Upper lobe of right lung (tissue), 1 donor: Measurements from ENCODE around the gene RAB6A. TPM values are rescaled to one million over a fixed set of nuclear protein-coding genes. Genes with fewer than 3 reads are reported as not detected.

Experiments
- ATAC-seq: fragments of 200-7000 bp; cut with Tn5 transposase; one replicate; pipeline ENCODE4 v1.9.1; 2020; ENCODE audit warnings: mild to moderate bottlenecking, moderate library complexity
- DNase-seq: peaks from one replicate; pipeline ENCODE4 v3.0.0-alpha.2; 2020
- H3K27ac ChIP-seq: fragments of 200-600 bp; one replicate; pipeline ENCODE4 v1.8.0; 2022
- H3K27me3 ChIP-seq: fragments of 200-600 bp; one replicate; pipeline ENCODE4 v1.8.0; 2022; ENCODE audit warnings: mild to moderate bottlenecking
- H3K36me3 ChIP-seq: fragments of 200-600 bp; one replicate; pipeline ENCODE4 v1.8.0; 2022
- H3K4me1 ChIP-seq: fragments of 200-600 bp; one replicate; pipeline ENCODE4 v1.8.0; 2022
- H3K4me3 ChIP-seq: fragments of 200-600 bp; one replicate; pipeline ENCODE4 v1.8.0; 2022; ENCODE audit warnings: mild to moderate bottlenecking
- H3K9me3 ChIP-seq: fragments of 200-600 bp; one replicate; pipeline ENCODE4 v1.8.0; 2022
- intact Hi-C: fragments of 100-400 bp; cut with DNase I; formaldehyde crosslinking; loops from one replicate; pipeline ENCODE4 v1.11.0; 2022
- total RNA-seq: library from RNA; stranded (reverse); fragmentation: NEBNext Ultra II Directional; extraction: Animal tissue kit (Norgen Biotek cat#: 25700); gene quantifications from one replicate; pipeline ENCODE4 v1.2.1, GENCODE V29; 2021
- TF ChIP-seq, protein P1 (sequence below): fragments of 200-600 bp; IDR thresholded peaks from one replicate; pipeline ENCODE4 v1.8.0; 2022; ENCODE audit warnings: antibody characterized with exemption
- donor health status: DM: no; HTN: yes; CAD: no; lungs with severe emphysema.

The RAB6A gene
- total RNA-seq, 1 donor from 2014 or later = 137 TPM

DNA sequence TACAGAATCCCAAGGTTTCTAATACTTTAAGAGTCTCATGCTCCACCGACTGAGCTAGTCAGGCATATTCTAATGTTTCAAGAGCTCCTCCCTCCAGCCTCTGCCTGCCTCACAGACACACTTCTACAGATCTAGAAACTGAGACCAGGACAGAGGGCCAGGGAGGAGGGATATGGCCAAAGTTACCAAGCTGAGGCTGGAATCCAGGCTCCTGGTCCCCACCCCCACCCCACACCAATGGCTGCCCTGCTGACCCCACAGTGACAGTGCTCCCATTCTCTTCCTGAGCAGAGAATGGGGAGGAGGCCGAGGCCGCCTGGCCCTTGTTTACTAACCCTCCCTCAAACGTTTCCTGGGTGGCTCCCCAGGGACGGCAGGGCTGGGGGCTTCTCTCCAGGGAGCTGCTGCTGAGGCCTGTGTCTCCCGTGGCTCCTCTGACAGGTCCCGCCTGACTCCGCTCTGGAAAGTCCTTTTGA lies 112.3 kb downstream of the RAB6A start:
- intact Hi-C loops = no loop called here
- Histone ChIP-seq H3K36me3 (no peaks in the 10 kb centered on the region), H3K4me1 (peaks cover 4% of the 10 kb centered on the region), H3K27ac (no peak overlapping the region), H3K27me3 (no peaks in the 10 kb centered on the region), H3K4me3 (no peak overlapping the region), H3K9me3 (no peaks in the 10 kb centered on the region)
- DNase-seq (no peak), ATAC-seq (no peak)
- TF ChIP-seq, protein P1, sequence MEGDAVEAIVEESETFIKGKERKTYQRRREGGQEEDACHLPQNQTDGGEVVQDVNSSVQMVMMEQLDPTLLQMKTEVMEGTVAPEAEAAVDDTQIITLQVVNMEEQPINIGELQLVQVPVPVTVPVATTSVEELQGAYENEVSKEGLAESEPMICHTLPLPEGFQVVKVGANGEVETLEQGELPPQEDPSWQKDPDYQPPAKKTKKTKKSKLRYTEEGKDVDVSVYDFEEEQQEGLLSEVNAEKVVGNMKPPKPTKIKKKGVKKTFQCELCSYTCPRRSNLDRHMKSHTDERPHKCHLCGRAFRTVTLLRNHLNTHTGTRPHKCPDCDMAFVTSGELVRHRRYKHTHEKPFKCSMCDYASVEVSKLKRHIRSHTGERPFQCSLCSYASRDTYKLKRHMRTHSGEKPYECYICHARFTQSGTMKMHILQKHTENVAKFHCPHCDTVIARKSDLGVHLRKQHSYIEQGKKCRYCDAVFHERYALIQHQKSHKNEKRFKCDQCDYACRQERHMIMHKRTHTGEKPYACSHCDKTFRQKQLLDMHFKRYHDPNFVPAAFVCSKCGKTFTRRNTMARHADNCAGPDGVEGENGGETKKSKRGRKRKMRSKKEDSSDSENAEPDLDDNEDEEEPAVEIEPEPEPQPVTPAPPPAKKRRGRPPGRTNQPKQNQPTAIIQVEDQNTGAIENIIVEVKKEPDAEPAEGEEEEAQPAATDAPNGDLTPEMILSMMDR = no peak

- Histone ChIP-seq H3K4me1 (peaks cover 4% of the 10 kb centered on the region), H3K36me3 (no peaks in the 10 kb centered on the region), H3K27ac (no peak overlapping the region), H3K4me3 (peak overlapping the region; percentile 39), H3K9me3 (no peaks in the 10 kb centered on the region), H3K27me3 (no peaks in the 10 kb centered on the region)
- DNase-seq (no peak), ATAC-seq (no peak)
- intact Hi-C loops = no loop called here
- TF ChIP-seq, protein P1 = no peak
Observed at GRCh38 chr11:73648121-73648520, 112.8 kb downstream of the RAB6A start.

DNA sequence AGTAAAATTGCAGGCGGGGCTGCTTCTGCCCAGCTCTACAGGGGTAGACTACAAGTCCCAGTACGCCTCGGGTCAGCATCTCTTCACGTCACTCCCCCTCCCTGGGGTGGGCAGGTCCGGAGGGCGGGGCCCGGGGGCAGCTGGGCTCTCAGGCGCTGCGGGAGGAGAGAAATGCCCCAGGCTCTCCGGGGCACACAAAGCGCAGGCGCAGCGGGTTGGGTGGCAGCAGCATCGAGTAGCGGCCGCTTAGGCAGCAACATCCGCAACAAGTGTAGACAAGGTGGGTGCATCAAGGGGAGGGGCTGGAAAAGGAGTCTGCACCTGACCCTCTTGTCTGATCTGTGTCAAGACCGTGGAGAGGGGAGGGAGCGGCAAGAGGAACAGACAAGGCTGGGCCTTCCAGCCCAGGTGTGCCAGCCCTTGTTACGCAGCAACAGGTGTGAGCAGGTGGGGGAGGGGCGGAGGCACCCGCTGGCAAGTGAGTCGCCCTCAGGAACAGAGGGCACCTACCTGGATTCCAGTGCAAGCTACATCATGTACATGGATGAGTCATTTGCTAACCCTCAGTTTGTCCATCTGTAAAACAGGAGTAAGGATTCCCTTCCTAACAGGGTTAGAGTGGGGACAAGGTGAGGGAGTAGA lies 113.3 kb downstream of the RAB6A start:
- peak; percentile 99 for ATAC-seq
- Histone ChIP-seq H3K9me3 (no peaks in the 10 kb centered on the region), H3K36me3 (no peaks in the 10 kb centered on the region), H3K27me3 (no peaks in the 10 kb centered on the region), H3K4me3 (peak overlapping the region; percentile 39), H3K27ac (no peak overlapping the region), H3K4me1 (peaks cover 4% of the 10 kb centered on the region)
- TF ChIP-seq, protein P1 = no peak
- peak; percentile 96 for DNase-seq
- intact Hi-C loops = no loop called here

- no peak for DNase-seq
- H3K27me3 ChIP-seq = no peaks in the 10 kb centered on the region
- peak within 1 kb of the TSS; percentile 39 for H3K4me3 ChIP-seq
- no peaks in the 10 kb centered on the region for H3K36me3 ChIP-seq
- intact Hi-C loops = no loop called here
- H3K9me3 ChIP-seq = no peaks in the 10 kb centered on the region
- TF ChIP-seq, protein P1 = no peak
- H3K27ac ChIP-seq = no peak within 1 kb of the TSS
- peaks cover 4% of the 10 kb centered on the region for H3K4me1 ChIP-seq
- no peak for ATAC-seq
Observed at GRCh38 chr11:73645972-73646631, 114.8 kb downstream of the RAB6A start, which contains the start of gene PLEKHB1. Gene PLEKHB1, plus strand, starts transcription at chr11:73646581. Its CDS starts 28 bp downstream, at chr11:73646609.

- DNase-seq (no peak), ATAC-seq (no peak)
- Histone ChIP-seq H3K4me1 (peaks cover 4% of the 10 kb centered on the region), H3K27me3 (no peaks in the 10 kb centered on the region), H3K9me3 (no peaks in the 10 kb centered on the region), H3K4me3 (no peak overlapping the region), H3K27ac (no peak overlapping the region), H3K36me3 (no peaks in the 10 kb centered on the region)
- intact Hi-C loops = no loop called here
- TF ChIP-seq, protein P1 = no peak
Observed at GRCh38 chr11:73645121-73645969, 115.5 kb downstream of the RAB6A start.
